Lung (tissue), 12 donors: ENCODE measurements around the gene AZI2. TPM values are rescaled to one million over a fixed set of nuclear protein-coding genes. Genes with fewer than 3 reads are reported as not detected.

Experiments used
- ATAC-seq: fragments of 200-7000 bp; cut with Tn5 transposase; one replicate; pipeline ENCODE4 v1.9.1; 2020; ENCODE audit warnings: moderate number of reproducible peaks; ENCODE audit not compliant: insufficient read depth, low FRiP score
- DNase-seq, 3 donors: peaks; one replicate each; pipeline ENCODE4 v3.0.0-alpha.2; 2013 to 2017
- H3K27ac ChIP-seq, 2 donors: one replicate each; pipeline ENCODE4 v1.5.1; 2013; ENCODE audit warnings: mild to moderate bottlenecking in 2 of 2, moderate library complexity in 2 of 2, control low read depth in 1 of 2, inconsistent platforms in 1 of 2, low read depth in 1 of 2, low read length in 1 of 2
- H3K27me3 ChIP-seq, 3 donors: one replicate each; pipeline ENCODE4 v1.5.1; 2013; ENCODE audit warnings: low read length in 2 of 3; ENCODE audit not compliant: control insufficient read depth in 3 of 3, insufficient read depth in 3 of 3
- H3K36me3 ChIP-seq, 4 donors: one replicate each; pipeline ENCODE4 v1.5.1; 2013; ENCODE audit warnings: low read length in 4 of 4, mild to moderate bottlenecking in 1 of 4, moderate library complexity in 1 of 4; ENCODE audit not compliant: control insufficient read depth in 4 of 4, insufficient read depth in 4 of 4
- H3K4me1 ChIP-seq, 5 donors: one replicate each; pipeline ENCODE4 v1.5.1; 2013; ENCODE audit warnings: low read length in 5 of 5, mild to moderate bottlenecking in 2 of 5, moderate library complexity in 1 of 5; ENCODE audit not compliant: control insufficient read depth in 5 of 5, insufficient read depth in 5 of 5
- H3K4me3 ChIP-seq: one replicate; pipeline ENCODE4 v1.5.1; 2013; ENCODE audit warnings: mild to moderate bottlenecking, control low read depth, moderate library complexity
- H3K9ac ChIP-seq, 2 donors: one replicate each; pipeline ENCODE4 v1.5.1; 2013; ENCODE audit warnings: low read length in 2 of 2, control low read depth in 1 of 2; ENCODE audit not compliant: insufficient read depth in 1 of 2
- H3K9me3 ChIP-seq, 4 donors: one replicate each; pipeline ENCODE4 v1.5.1; 2013; ENCODE audit warnings: low read length in 3 of 4, mild to moderate bottlenecking in 1 of 4, moderate library complexity in 1 of 4; ENCODE audit not compliant: control insufficient read depth in 4 of 4, insufficient read depth in 3 of 4
- CTCF ChIP-seq: IDR thresholded peaks from 2 replicates; pipeline ENCODE4 v1.5.1; 2012; ENCODE audit warnings: mild to moderate bottlenecking; ENCODE audit errors: control extremely low read depth, extremely low read depth
- WGBS, 2 donors: extraction: QIAGEN DNeasy Blood & Tissue Kit; methylation state at CpG; one replicate each; pipeline ENCODE4 v1.1.7; 2013; 5-methylcytosine and 5-hydroxymethylcytosine counted together
- polyA plus RNA-seq, 2 donors: library from polyadenylated mRNA; stranded (reverse); fragments of 200-250 nt; gene quantifications; one replicate each; pipeline ENCODE4 v1.2.1, GENCODE V29; 2013
- total RNA-seq, 2 donors: library from RNA; depleted of rRNA in 1 of 2; stranded (reverse); fragments of >200 nt in 1 of 2; gene quantifications; one replicate each; pipeline ENCODE4 v1.2.1, GENCODE V29; 2014 to 2021
- donor health status: control.
- donor health status: control.
- donor health status: Bipolar disorder and iron deficiency.
- donor health status: healthy.
- donor health status: DM: yes; HTN: yes; CAD: no.

AZI2 gene
- total and polyA plus RNA-seq, 4 donors, result 32.5 to 132 (median 65.3) TPM

- peak in 2 of 3 donors; percentile 67 to 72 for DNase-seq
- TF ChIP-seq CTCF, result no peak
- H3K27me3 ChIP-seq, result no peaks in the 10 kb centered on the region
- 14 to 21% methylated on average over 16 of the region's 16 CpGs for whole genome bisulfite sequencing, 2 donors
- H3K9me3 ChIP-seq, result peaks cover 1 to 7% (median 4%) of the 10 kb centered on the region in 4 donors
- peaks cover 0 to 35% (median 13%) of the 10 kb centered on the region in 5 donors for H3K4me1 ChIP-seq
- H3K27ac ChIP-seq, result peak overlapping the region; percentile 98 to 99
- peak overlapping the region; percentile 78 for H3K4me3 ChIP-seq
- no peak for ATAC-seq
- H3K36me3 ChIP-seq, result peaks cover 0 to 8% (median 4%) of the 10 kb centered on the region in 4 donors
- H3K9ac ChIP-seq, result peak overlapping the region; percentile 89 to 98
Observed at GRCh38 chr3:28347374-28348264, 1.0 kb downstream of the AZI2 start.

GRCh38 chr3:28345690-28346089 is 2.9 kb downstream of the AZI2 start:
- Histone ChIP-seq H3K36me3 (peaks cover 0 to 3% (median 1%) of the 10 kb centered on the region in 4 donors), H3K4me1 (peaks cover 0 to 41% (median 11%) of the 10 kb centered on the region in 5 donors), H3K27me3 (no peaks in the 10 kb centered on the region), H3K27ac (no peak overlapping the region), H3K9me3 (no peaks in the 10 kb centered on the region), H3K4me3 (no peak overlapping the region), H3K9ac (no peak overlapping the region)
- no peak for TF ChIP-seq CTCF
- DNase-seq (no peak), ATAC-seq (no peak)
- WGBS, 2 donors, result 92 to 95% methylated on average over 1 of the region's 1 CpG

GRCh38 chr3:28343144-28343543 is 5.5 kb downstream of the AZI2 start:
- Histone ChIP-seq H3K9me3 (no peaks in the 10 kb centered on the region), H3K9ac (peak overlapping the region in 1 of 2 donors; percentile 39), H3K27ac (no peak overlapping the region), H3K27me3 (no peaks in the 10 kb centered on the region), H3K36me3 (peaks cover 0 to 8% (median 3%) of the 10 kb centered on the region in 4 donors), H3K4me1 (peaks cover 0 to 37% (median 11%) of the 10 kb centered on the region in 5 donors), H3K4me3 (no peak overlapping the region)
- ATAC-seq (no peak), DNase-seq (no peak)
- no peak for TF ChIP-seq CTCF
